ENCODE measurements around the gene ABCA3.
"Not testable (repeated sequence)": the region's sequence is repeated elsewhere in the genome, so short reads cannot be mapped to it uniquely, and the experiment has no call there.

The ABCA3 gene

DNA sequence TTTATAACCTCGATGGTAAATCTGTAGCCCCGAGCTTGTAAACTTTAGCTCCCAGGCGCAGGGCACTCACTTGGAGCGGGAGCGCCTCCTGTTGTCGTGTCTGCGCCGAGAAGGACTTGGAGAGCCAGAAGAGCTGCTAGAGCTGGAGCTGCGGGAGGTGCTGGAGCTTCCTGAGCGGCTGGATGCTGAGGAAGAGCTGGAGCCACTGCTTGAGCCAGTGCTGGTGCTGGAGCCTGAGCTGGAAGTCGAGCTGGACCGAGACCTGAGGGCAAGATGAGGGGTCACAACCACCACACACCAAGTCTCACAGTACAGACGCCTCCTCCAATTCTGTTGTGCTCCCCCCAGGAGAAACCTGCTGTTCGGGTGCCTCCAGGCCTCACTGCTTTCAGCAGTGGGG, 77.5 kb downstream of the ABCA3 start:
- H3K4me1 ChIP-seq (ENCODE audit: insufficient read depth, low read length); H3K4me3 ChIP-seq (ENCODE audit: low read length); H2AFZ ChIP-seq (ENCODE audit: low read depth, low read length); H3K9me3 ChIP-seq (ENCODE audit: low read length); H3K27me3 ChIP-seq (ENCODE audit: insufficient read depth, low read length): not testable (repeated sequence)
- H3K36me3 ChIP-seq (ENCODE audit: insufficient read depth, low read length) = peaks cover 68% of the 10 kb centered on the region

- H2AFZ ChIP-seq (ENCODE audit: low read depth, low read length) = no peak overlapping the region
- peaks cover 90% of the 10 kb centered on the region for H3K36me3 ChIP-seq (ENCODE audit: insufficient read depth, low read length)
- no peaks in the 10 kb centered on the region for H3K9me3 ChIP-seq (ENCODE audit: low read length)
- no peaks in the 10 kb centered on the region for H3K27me3 ChIP-seq (ENCODE audit: insufficient read depth, low read length)
- H3K4me3 ChIP-seq (ENCODE audit: low read length) = no peak overlapping the region
- H3K4me1 ChIP-seq (ENCODE audit: insufficient read depth, low read length) = no peaks in the 10 kb centered on the region
Measured at GRCh38 chr16:2260250-2260649, 80.3 kb downstream of the ABCA3 start.

- H3K9me3 ChIP-seq (ENCODE audit: low read length); H3K4me1 ChIP-seq (ENCODE audit: insufficient read depth, low read length); H3K4me3 ChIP-seq (ENCODE audit: low read length); H3K27me3 ChIP-seq (ENCODE audit: insufficient read depth, low read length); H2AFZ ChIP-seq (ENCODE audit: low read depth, low read length): not testable (repeated sequence)
- H3K36me3 ChIP-seq (ENCODE audit: insufficient read depth, low read length) = peaks cover 87% of the 10 kb centered on the region
Measured at GRCh38 chr16:2258530-2258929, 82.0 kb downstream of the ABCA3 start.

GRCh38 chr16:2257726-2258125, 82.8 kb downstream of the ABCA3 start:
- H3K9me3 ChIP-seq (ENCODE audit: low read length) = no peaks in the 10 kb centered on the region
- H3K27me3 ChIP-seq (ENCODE audit: insufficient read depth, low read length) = no peaks in the 10 kb centered on the region
- peaks cover 2% of the 10 kb centered on the region for H3K4me1 ChIP-seq (ENCODE audit: insufficient read depth, low read length)
- H2AFZ ChIP-seq (ENCODE audit: low read depth, low read length) = no peak overlapping the region
- peaks cover 87% of the 10 kb centered on the region for H3K36me3 ChIP-seq (ENCODE audit: insufficient read depth, low read length)
- no peak overlapping the region for H3K4me3 ChIP-seq (ENCODE audit: low read length)

DNA sequence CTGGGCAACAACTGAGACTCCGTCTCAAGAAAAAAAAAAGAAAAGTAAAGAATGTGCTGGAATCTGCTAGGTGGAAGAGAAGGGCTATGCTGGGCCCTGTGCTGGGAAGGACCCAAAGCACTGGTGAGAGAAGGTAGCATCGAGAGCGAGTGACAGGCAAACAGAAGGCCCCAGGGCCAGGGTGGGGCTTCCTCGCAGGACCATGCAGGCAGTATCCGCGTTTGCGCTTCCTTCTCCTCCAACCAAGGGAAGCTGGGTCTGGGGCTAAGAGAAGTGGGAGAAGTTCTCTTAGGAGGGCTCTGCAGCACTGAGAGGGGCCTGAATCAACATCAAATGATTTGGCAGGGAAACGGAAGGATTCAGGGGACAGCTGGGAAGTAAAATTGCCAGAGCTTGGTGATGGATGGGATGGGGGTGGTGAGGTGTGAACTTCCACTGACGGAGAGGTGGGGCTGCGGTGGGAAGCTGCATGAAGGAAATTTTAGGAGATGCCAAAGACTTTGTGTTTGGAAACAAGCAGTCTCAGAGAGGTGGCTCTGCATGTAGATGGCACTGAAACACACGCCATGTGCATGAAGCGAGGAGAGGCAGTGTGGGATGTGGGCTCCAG, 83.9 kb downstream of the ABCA3 start:
- H2AFZ ChIP-seq (ENCODE audit: low read depth, low read length) = no peak overlapping the region
- H3K27me3 ChIP-seq (ENCODE audit: insufficient read depth, low read length) = no peaks in the 10 kb centered on the region
- no peak overlapping the region for H3K4me3 ChIP-seq (ENCODE audit: low read length)
- H3K4me1 ChIP-seq (ENCODE audit: insufficient read depth, low read length) = peaks cover 10% of the 10 kb centered on the region
- H3K9me3 ChIP-seq (ENCODE audit: low read length) = no peaks in the 10 kb centered on the region
- H3K36me3 ChIP-seq (ENCODE audit: insufficient read depth, low read length) = peaks cover 77% of the 10 kb centered on the region

DNA sequence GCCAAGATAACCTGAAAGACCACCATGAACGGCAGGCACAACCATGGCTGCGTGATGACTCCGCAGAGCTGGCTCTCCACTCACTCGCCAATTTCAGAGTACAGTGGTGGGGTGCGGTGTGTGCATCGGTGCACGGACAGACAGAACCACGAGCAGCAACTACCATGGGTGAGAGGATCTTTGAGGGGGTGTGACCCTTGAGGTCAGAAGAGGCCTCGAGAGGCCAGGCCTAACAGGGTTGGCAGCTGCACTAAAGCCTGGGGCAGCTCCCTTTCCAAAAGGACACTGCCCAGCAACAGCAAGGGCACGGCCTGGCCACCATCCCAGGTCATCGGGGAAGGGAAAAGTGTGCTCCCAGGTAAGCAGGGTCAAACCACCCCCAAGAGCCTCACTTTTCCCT, 87.2 kb downstream of the ABCA3 start:
- H2AFZ ChIP-seq (ENCODE audit: low read depth, low read length) = no peak overlapping the region

DNA sequence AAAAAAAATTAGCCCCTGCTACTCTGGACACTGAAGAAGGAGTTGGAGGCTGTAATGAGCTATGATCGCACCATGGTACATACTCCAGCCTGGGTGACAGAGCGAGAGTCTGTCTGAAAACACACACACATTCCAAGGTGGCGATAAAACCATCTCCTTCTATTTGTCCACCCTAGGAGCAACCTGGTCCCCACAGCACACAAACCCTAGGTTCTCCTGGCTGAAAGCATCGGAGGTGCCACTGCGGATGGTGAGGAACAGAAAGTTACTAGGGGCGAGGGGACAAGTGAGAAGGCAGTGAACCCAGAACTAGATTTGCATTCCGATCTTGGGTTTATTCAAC, 87.8 kb downstream of the ABCA3 start:
- Histone ChIP-seq H3K36me3 (ENCODE audit: insufficient read depth, low read length) (peaks cover 54% of the 10 kb centered on the region), H3K9me3 (ENCODE audit: low read length) (no peaks in the 10 kb centered on the region)

More for the DNA sequence above, 87.2 kb downstream of the ABCA3 start:
- Histone ChIP-seq H3K9me3 (ENCODE audit: low read length) (no peaks in the 10 kb centered on the region), H3K36me3 (ENCODE audit: insufficient read depth, low read length) (peaks cover 58% of the 10 kb centered on the region), H3K27me3 (ENCODE audit: insufficient read depth, low read length) (no peaks in the 10 kb centered on the region), H3K4me3 (ENCODE audit: low read length) (no peak overlapping the region), H3K4me1 (ENCODE audit: insufficient read depth, low read length) (peaks cover 17% of the 10 kb centered on the region)

DNA sequence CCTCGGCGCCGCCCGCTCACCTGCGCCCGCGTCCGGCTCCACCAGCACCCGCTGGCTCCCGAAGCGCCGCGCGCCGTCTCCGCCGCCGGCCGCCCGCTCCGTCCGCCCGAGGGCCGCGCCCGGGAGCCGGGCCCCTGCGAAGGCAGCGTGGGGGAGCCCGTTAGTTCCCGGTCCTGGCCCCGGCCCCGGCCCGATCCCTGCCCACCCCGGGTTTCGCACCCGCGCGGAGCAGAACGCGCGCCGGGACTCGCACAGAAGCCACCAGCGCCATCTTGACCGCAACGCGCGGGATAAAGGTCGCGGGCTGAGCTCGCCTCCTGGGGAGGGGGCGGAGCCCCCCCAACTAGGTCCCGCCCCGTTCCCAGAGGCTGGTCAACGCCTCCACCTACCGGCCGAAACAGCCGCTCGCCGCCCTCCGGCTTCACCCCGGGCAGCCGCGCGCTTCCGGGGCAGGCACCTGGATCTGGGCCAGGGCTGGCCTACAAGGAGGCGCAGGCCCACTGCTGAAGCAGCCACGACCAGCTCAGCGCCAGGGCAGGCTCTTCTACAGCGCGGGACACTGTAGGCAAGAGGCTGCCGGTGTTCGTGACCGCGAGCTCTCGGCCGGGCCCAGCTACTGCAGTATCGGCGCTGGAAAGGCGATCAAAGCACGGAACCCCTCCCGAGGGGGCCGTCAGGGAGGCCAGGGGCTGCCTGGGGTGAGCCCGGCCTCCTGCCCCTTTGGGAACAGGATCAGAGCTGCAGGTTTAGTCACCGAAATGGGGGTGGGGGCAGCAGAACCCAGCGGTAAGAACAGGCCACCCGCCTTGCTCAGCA, 89.0 kb downstream of the ABCA3 start, which contains the start of gene ECI1:
TSS of gene ECI1 (minus strand) at position 292 of the 816 bp plus-strand sequence. CDS start at position 271, 21 bp downstream.
- peaks cover 45% of the 10 kb centered on the region for H3K36me3 ChIP-seq (ENCODE audit: insufficient read depth, low read length)

More for the DNA sequence above, 87.8 kb downstream of the ABCA3 start:
- Histone ChIP-seq H2AFZ (ENCODE audit: low read depth, low read length) (no peak overlapping the region), H3K27me3 (ENCODE audit: insufficient read depth, low read length) (no peaks in the 10 kb centered on the region), H3K4me3 (ENCODE audit: low read length) (no peak overlapping the region), H3K4me1 (ENCODE audit: insufficient read depth, low read length) (peaks cover 17% of the 10 kb centered on the region)

DNA sequence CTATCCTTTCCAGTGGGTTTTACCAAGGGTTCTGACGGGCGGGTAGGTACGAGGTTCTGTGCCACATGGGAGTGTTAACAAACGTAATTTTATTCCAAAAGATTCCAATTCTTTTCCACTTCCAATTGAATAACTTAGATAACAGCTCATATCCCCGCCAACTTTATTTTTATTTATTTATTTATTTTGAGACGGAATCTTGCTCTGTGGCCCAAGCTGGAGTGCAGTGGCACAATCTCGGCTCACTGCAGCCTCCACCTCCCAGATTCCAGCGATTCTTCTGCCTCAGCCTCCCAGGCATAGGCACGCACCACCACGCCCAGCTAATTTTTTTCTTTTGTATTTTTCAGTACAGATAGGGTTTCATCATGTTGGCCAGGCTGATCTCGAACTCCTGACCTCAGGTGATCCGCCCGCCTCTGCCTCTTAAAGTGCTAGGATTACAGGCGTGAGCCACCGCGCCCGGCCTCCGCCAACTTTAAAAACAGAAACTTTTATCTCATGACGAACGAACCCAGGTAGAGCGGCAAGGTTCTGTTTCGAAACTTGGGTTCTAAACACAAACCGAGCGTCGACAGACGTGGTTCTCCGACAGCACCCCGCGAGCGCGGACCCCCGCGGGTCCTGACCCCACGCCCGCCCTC, 89.8 kb downstream of the ABCA3 start:
- Histone ChIP-seq H3K4me1 (ENCODE audit: insufficient read depth, low read length) (peaks cover 17% of the 10 kb centered on the region), H3K4me3 (ENCODE audit: low read length) (peak overlapping the region; percentile 96), H3K27me3 (ENCODE audit: insufficient read depth, low read length) (no peaks in the 10 kb centered on the region), H2AFZ (ENCODE audit: low read depth, low read length) (peak overlapping the region; percentile 22), H3K36me3 (ENCODE audit: insufficient read depth, low read length) (peaks cover 45% of the 10 kb centered on the region), H3K9me3 (ENCODE audit: low read length) (no peaks in the 10 kb centered on the region)

More for the DNA sequence above, 89.0 kb downstream of the ABCA3 start, which contains the start of gene ECI1:
- H3K27me3 ChIP-seq (ENCODE audit: insufficient read depth, low read length) = no peaks in the 10 kb centered on the region
- no peaks in the 10 kb centered on the region for H3K9me3 ChIP-seq (ENCODE audit: low read length)
- H3K4me1 ChIP-seq (ENCODE audit: insufficient read depth, low read length) = peaks cover 17% of the 10 kb centered on the region
- H3K4me3 ChIP-seq (ENCODE audit: low read length) = peak within 1 kb of the TSS; percentile 96
- peak within 1 kb of the TSS; percentile 22 for H2AFZ ChIP-seq (ENCODE audit: low read depth, low read length)

GRCh38 chr16:2246301-2246885, 94.1 kb downstream of the ABCA3 start:
- Histone ChIP-seq H3K4me3 (ENCODE audit: low read length) (no peak overlapping the region), H3K27me3 (ENCODE audit: insufficient read depth, low read length) (no peaks in the 10 kb centered on the region), H3K4me1 (ENCODE audit: insufficient read depth, low read length) (peaks cover 7% of the 10 kb centered on the region), H3K9me3 (ENCODE audit: low read length) (no peaks in the 10 kb centered on the region), H3K36me3 (ENCODE audit: insufficient read depth, low read length) (peaks cover 53% of the 10 kb centered on the region), H2AFZ (ENCODE audit: low read depth, low read length) (no peak overlapping the region)

DNA sequence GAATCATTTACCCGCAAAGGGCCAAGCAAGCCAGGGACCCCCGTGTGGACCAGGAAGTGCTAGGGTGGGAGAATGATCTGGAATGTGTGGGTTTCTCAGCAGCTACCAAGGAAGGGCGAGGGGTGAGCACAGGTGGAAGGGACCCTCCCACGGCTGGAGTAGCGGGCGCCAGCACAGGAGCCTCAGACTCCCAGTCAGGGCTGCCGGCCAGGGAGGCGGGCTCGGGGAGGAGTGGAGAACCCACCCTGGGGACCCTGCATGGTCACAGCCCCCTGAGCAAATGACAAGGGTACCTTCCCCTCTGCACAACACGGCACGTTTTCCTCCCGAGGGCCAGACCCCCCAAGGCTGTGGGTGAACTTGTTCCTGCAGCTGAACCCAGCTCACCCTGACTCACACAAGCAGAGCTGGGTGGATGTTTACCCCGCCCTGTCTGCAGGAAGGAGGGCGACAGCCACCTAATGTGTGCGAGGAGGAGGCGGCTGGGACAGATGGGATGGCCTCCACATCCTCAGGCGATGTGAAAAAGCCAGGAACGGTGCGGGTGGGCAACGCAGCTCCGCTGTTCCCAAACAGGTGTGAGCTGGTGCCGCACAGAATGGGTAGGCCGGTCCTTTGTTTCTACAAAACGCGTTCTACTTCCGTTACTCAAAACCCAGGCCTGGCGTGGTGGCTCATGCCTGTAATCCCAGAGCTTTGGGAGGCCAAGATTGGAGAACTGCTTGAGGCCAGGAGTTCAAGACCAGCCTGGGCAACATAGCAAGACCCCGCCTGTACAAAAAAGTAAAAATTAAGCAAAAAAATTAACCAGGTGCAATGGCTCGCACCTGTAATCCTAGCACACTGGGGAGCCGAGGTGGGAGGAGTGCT, 95.4 kb downstream of the ABCA3 start:
- H3K36me3 ChIP-seq (ENCODE audit: insufficient read depth, low read length) = peaks cover 56% of the 10 kb centered on the region

GRCh38 chr16:2244301-2244700, 96.2 kb downstream of the ABCA3 start:
- Histone ChIP-seq H3K27me3 (ENCODE audit: insufficient read depth, low read length) (no peaks in the 10 kb centered on the region), H3K36me3 (ENCODE audit: insufficient read depth, low read length) (peaks cover 62% of the 10 kb centered on the region), H3K4me3 (ENCODE audit: low read length) (no peak overlapping the region), H3K4me1 (ENCODE audit: insufficient read depth, low read length) (no peaks in the 10 kb centered on the region), H3K9me3 (ENCODE audit: low read length) (no peaks in the 10 kb centered on the region), H2AFZ (ENCODE audit: low read depth, low read length) (no peak overlapping the region)

More for the DNA sequence above, 95.4 kb downstream of the ABCA3 start:
- Histone ChIP-seq H3K9me3 (ENCODE audit: low read length) (no peaks in the 10 kb centered on the region), H3K27me3 (ENCODE audit: insufficient read depth, low read length) (no peaks in the 10 kb centered on the region), H2AFZ (ENCODE audit: low read depth, low read length) (no peak overlapping the region), H3K4me1 (ENCODE audit: insufficient read depth, low read length) (peaks cover 3% of the 10 kb centered on the region), H3K4me3 (ENCODE audit: low read length) (no peak overlapping the region)
